Prostate gland (tissue), 2 donors: ENCODE data around the gene PPP1R37.

Source experiments
- CTCF ChIP-seq, 4 experiments: fragments of 200-600 bp in 2 of 4; fragments of 450-650 bp in 2 of 4; sonication (generic) in 2 of 4; IDR thresholded peaks; 1 replicate in 3 of 4; 2 replicates in 1 of 4; pipeline ENCODE4 v1.5.1; 2016 to 2019; ENCODE audit warnings: antibody characterized with exemption in 4 of 4, mild to moderate bottlenecking in 2 of 4, moderate library complexity in 2 of 4
- POLR2A ChIP-seq: fragments of 450-650 bp; IDR thresholded peaks from one replicate; pipeline ENCODE4 v1.6.1; 2016; ENCODE audit warnings: antibody characterized with exemption, mild to moderate bottlenecking
- POLR2AphosphoS5 ChIP-seq: sonication (generic); formaldehyde crosslinking; IDR thresholded peaks from one replicate; pipeline ENCODE4 v1.6.1; 2017; ENCODE audit warnings: antibody characterized with exemption

- TF ChIP-seq POLR2A (no peak), CTCF (IDR thresholded peaks at IDR 0.05) (no peak), POLR2AphosphoS5 (no peak)
Measured at GRCh38 chr19:45046355-45046754, 46.6 kb upstream of the PPP1R37 start.
